HL-60 (cell line): ENCODE results near the gene PIK3IP1.

Experiments used
- CTCF ChIP-seq: IDR thresholded peaks from one replicate; pipeline ENCODE4 v1.5.1; 2011; ENCODE audit warnings: low read length, control low read depth, inconsistent platforms; ENCODE audit not compliant: insufficient read depth
- POLR2AphosphoS5 ChIP-seq: IDR thresholded peaks from 2 replicates; pipeline ENCODE4 v1.6.1; 2012; ENCODE audit warnings: low read depth
- SPI1 ChIP-seq: IDR thresholded peaks from 2 replicates; pipeline ENCODE4 v1.6.1; 2012; ENCODE audit warnings: low read depth, mild to moderate bottlenecking, borderline replicate concordance
- TF ChIP-seq, protein P1 (sequence below): IDR thresholded peaks from 2 replicates; pipeline ENCODE4 v1.6.1; 2012; ENCODE audit warnings: low read depth; ENCODE audit not compliant: insufficient replicate concordance

- no peak for TF ChIP-seq CTCF
- TF ChIP-seq POLR2AphosphoS5 = no peak
- TF ChIP-seq, protein P1, sequence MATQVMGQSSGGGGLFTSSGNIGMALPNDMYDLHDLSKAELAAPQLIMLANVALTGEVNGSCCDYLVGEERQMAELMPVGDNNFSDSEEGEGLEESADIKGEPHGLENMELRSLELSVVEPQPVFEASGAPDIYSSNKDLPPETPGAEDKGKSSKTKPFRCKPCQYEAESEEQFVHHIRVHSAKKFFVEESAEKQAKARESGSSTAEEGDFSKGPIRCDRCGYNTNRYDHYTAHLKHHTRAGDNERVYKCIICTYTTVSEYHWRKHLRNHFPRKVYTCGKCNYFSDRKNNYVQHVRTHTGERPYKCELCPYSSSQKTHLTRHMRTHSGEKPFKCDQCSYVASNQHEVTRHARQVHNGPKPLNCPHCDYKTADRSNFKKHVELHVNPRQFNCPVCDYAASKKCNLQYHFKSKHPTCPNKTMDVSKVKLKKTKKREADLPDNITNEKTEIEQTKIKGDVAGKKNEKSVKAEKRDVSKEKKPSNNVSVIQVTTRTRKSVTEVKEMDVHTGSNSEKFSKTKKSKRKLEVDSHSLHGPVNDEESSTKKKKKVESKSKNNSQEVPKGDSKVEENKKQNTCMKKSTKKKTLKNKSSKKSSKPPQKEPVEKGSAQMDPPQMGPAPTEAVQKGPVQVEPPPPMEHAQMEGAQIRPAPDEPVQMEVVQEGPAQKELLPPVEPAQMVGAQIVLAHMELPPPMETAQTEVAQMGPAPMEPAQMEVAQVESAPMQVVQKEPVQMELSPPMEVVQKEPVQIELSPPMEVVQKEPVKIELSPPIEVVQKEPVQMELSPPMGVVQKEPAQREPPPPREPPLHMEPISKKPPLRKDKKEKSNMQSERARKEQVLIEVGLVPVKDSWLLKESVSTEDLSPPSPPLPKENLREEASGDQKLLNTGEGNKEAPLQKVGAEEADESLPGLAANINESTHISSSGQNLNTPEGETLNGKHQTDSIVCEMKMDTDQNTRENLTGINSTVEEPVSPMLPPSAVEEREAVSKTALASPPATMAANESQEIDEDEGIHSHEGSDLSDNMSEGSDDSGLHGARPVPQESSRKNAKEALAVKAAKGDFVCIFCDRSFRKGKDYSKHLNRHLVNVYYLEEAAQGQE = no peak
- TF ChIP-seq SPI1 = no peak
These were observed 32.4 kb downstream of the PIK3IP1 start for GRCh38 chr22:31259798-31260473.
